Gastrocnemius medialis (tissue), 4 donors: ENCODE results near the gene ITGA11.

ENCODE experiments used
- CTCF ChIP-seq, 5 experiments: fragments of 450-650 bp in 3 of 5; fragments of 200-600 bp in 2 of 5; sonication (generic) in 2 of 5; IDR thresholded peaks in 4 of 5; conservative IDR thresholded peaks in 1 of 5; 1 replicate in 4 of 5; 2 replicates in 1 of 5; pipeline ENCODE4 v1.5.1; 2016 to 2019; ENCODE audit warnings: antibody characterized with exemption in 5 of 5, mild to moderate bottlenecking in 3 of 5, moderate library complexity in 3 of 5
- POLR2A ChIP-seq, 2 donors: fragments of 450-650 bp; IDR thresholded peaks; one replicate each; pipeline ENCODE4 v1.6.1; 2017; ENCODE audit warnings: antibody characterized with exemption in 2 of 2, mild to moderate bottlenecking in 2 of 2, moderate library complexity in 2 of 2

DNA sequence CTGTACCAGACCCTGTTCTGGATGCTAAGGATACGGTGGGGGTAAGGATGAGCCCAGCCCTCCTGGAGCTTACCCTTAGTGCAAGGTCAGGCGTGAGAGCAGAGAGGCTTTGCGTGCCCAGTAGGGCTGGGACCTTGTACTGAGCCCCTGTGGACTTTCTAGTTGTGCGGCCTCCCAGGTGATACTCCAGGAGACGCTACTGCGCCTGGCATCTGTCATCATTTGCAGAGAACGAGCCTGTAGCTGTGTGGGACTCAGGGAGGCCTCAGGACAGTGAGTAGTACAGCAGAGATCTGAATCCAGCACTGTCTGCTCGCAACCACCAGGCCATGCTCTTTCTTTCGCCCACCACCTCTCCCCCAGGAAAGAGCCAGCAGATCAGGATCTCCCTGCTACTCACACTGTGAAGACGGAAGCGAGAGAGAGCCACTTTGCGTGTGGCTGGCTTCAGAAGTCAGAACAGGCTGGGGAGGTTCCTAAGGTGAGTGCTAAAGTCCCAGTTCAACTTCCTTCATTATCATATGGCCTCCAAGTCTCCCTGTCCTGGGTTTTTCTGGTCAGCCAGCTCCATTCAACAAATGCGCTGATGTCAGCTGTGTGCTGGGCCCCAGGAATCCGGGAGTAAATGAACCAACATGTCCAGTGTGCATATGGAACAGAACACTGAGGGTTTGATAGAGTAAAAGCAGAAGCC is 38.2 kb upstream of the ITGA11 start:
- no peak for TF ChIP-seq CTCF (IDR thresholded peaks at IDR 0.05 in 4 of 5, conservative IDR thresholded peaks at IDR 0.05 in 1 of 5)
- no peak for TF ChIP-seq POLR2A (IDR thresholded peaks at IDR 0.05)
